ENCODE data around the gene C6orf62.
A peak's percentile ranks its signal among the peaks of the same experiment; 100 is the strongest.
"Not testable (repeated sequence)": the region's sequence is repeated elsewhere in the genome, so short reads cannot be mapped to it uniquely, and the experiment has no call there.

C6orf62 gene

GRCh38 chr6:24719125-24719971 is at the start of gene C6orf62:
TSS of gene C6orf62 (minus strand) at chr6:24719154. CDS start at chr6:24718668, 486 bp downstream.
- DNase-seq, result peak; percentile 68

- DNase-seq, result no peak
These were observed 49.4 kb upstream of the C6orf62 start for GRCh38 chr6:24768361-24768760.

GRCh38 chr6:24766680-24767462 is 47.9 kb upstream of the C6orf62 start:
- peak; percentile 48 for DNase-seq

- not testable (repeated sequence) for DNase-seq
These were observed 47.0 kb upstream of the C6orf62 start for GRCh38 chr6:24765968-24766367.

DNA sequence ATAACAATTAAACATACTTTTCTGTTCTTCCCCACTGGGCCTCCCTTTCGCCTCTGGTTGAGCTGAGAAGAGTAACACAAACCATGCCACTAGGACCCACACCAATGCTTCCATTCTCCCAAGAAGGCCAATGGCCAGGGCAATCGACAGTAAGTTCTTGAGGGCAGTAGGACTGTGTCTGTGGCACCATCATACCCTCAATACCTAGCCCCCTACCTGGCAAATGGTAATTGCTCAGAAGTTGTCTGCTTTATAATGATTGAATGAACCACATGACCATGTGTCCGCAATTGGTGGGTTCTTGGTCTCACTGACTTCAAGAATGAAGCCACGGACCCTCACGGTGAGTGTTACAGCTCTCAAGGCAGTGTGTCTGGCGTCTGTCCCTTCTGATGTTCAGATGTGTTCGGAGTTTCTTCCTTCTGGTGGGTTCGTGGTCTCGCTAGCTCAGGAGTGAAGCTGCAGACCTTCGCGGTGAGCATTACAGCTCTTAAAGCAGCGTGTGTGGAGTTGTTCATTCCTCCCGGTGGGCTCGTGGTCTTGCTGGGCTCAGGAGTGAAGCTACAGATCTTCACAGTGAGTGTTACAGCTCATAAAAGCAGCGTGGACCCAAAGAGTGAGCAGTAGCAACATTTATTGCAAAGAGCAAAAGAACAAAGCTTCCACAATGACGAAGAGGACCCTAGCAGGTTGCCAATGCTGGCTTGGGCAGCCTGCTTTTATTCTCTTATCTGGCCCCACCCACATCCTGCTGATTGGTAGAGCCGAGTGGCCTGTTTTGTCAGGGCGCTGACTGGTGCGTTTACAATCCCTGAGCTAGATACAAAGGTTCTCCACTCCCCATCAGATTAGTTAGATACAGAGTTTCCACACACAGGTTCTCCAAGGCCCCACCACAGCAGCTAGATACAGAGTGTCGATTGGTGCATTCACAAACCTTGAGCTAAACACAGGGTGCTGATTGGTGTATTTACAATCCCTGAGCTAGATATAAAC is 46.2 kb upstream of the C6orf62 start:
- DNase-seq, result not testable (repeated sequence)

GRCh38 chr6:24763578-24763977 is 44.6 kb upstream of the C6orf62 start:
- no peak for DNase-seq

DNA sequence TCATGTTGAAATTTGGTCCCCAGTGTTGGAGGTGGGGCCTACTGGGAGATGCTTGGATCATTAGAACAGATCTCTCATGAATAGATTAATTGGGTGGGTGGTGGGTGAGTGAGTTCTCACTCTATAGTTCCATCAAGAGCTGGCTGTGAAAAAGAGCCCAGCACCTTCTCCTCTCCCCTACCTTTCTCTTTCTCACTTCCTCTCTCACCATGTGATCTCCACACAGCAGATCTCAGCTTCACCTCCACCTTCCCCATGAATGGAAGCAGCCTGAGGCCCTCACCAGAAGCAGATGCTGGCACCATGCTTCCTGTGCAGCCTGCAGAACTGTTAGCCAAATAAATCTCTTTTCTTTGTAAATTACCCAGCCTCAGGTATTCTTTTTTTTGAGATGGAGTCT is 42.9 kb upstream of the C6orf62 start:
- no peak for DNase-seq

- no peak for DNase-seq
These were observed 42.4 kb upstream of the C6orf62 start for GRCh38 chr6:24761193-24761835.

DNA sequence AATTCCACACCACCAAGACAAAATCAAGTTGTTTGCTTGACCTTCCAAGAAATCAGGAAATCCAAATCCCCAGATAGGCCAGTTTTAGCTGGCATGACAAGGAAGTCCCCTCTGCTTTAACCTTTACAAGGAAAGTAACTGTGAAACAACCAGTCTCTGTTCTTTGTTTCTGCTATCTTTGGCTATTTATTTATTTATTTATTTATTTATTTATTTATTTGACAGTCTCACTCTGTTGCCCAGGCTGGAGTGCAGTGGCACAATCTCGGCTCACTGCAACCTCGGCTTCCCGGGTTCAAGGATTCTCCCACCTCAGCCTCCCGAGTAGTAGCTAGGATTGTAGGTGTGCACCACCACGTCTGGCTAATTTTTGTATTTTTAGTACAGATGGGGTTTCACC is 41.3 kb upstream of the C6orf62 start:
- DNase-seq, result no peak

DNA sequence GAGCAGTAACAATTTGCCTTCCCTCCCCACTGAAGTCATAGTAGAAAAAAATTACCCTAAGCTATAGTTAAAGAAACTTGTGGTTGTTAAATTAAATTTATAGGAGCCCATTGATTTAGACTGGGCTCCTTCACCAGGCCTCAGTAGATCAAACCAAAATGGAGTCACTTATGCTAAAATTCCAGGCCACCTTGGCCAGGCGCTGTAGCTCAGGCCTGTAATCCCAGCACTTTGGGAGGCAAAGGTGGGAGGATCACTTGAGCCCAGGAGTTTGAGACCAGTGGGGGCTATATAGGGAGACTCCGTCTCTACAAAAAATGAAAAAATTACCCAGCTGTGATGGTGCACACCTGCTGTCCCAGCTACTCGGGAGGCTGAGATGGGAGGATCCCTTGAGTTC is 40.8 kb upstream of the C6orf62 start:
- DNase-seq, result no peak

GRCh38 chr6:24757611-24758010 is 38.7 kb upstream of the C6orf62 start:
- no peak for DNase-seq

DNA sequence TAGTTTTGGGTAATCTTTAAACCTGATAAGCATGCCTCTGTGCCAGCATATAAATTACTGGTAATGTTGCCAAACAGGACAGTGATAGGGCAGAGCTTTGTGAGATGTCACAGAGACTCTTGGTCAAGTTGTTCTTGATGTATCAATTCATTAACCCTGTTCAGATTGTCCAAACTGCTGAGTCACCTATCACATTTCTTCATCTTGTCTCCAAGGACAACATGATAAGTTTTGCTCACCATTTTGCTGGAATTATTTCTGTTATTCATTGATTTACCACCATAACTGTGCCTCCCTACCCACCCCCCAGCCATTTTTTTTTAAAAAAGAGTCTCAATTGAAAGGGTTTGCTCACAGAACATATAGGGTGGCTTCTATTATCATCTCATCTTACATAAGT is 36.3 kb upstream of the C6orf62 start:
- no peak for DNase-seq

DNA sequence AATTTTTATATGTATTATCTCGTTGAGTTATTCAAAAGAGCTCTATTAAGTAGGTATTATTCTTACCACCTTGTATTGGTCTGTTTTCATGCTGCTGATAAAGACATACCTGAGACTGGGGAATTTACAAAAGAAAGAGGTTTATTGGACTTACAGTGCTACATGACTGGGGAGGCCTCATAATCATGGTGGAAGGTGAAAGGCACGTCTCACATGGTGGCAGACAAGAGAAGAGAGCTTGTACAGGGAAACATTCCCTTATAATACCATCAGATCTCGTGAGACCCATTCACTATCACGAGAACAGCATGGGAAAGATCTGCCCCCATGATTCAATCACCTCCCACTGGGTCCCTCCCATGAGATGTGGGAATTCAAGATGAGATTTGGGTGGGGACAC is 35.4 kb upstream of the C6orf62 start:
- not testable (repeated sequence) for DNase-seq

- no peak for DNase-seq
These were observed 34.6 kb upstream of the C6orf62 start for GRCh38 chr6:24753545-24753944.

DNA sequence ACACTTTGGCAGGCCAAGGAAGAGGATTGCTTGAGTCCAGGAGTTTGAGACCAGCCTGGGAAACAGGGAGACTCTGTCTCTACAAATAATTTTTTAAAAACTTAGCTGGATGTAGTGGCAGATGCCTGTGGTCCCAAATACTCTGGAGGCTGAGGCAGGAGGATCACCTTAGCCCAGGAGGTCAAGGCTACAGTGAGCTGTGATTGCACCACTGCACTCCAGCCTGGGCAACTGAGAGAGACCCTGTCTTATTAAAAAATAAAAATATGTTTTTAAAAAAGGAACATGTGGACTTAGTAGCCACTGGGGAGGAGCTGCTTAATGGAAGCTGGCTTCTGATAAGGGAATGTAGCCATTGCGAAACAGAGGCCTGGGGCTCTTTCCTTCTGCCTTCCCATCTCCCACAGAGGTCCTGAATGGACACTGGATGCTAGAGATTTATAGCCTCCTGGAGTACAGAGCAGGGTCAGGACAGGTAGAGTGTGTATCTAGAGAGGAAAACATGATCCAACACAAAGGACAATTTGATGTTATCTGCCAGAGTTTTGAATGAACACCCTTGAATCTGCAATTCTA is 34.1 kb upstream of the C6orf62 start:
- no peak for DNase-seq

GRCh38 chr6:24752503-24752902 is 33.5 kb upstream of the C6orf62 start:
- no peak for DNase-seq

GRCh38 chr6:24750878-24751277 is 31.9 kb upstream of the C6orf62 start:
- not testable (repeated sequence) for DNase-seq

DNA sequence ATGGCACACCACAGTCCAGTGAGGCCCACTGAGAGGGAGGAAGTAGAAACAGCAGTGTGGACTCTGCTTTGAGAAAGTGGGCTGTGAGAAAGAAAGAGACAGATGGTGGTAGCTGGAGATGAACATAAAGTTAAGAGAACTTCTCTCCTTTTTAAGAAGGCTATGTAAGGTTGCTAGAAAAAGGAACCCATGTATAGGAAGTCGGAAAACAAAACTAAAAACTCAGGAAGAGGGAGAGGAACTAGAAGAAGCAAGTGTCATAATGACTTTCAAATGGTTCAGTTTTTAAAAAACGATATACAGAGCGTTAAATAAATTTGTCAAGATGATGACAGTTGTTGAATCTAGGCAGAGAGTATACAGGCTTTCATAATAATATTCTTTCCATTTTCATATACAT is 30.3 kb upstream of the C6orf62 start:
- no peak for DNase-seq

- DNase-seq, result no peak
These were observed 26.0 kb upstream of the C6orf62 start for GRCh38 chr6:24744911-24745310.

DNA sequence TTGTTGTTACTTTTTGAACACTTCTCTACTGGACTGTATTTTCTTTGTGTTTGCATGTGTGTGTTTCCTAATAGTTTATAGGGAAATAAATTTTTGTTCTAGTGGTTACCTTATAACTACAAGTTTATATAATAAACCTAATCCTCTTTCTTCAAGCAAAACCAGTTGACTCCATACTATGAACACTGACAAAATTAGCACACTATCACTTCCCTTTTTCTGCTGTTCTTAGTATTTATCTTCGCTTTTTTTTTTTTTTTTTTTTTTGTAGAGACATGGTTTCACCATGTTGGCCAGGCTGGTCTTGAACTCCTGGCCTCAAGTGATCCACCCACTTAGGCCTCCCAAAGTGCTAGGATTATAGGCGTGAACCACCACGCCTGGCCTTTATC is 25.0 kb upstream of the C6orf62 start:
- DNase-seq, result no peak

- peak; percentile 85 for DNase-seq
These were observed 24.4 kb upstream of the C6orf62 start for GRCh38 chr6:24743265-24743943.
